Hepatocyte (in vitro differentiated cells): Measurements from ENCODE around the gene ENTHD1.

Source experiments
- EZH2phosphoT487 ChIP-seq: fragments of 200-600 bp; sonication (generic); IDR thresholded peaks from one replicate; pipeline ENCODE4 v1.6.1; 2018; ENCODE audit warnings: antibody characterized with exemption, mild to moderate bottlenecking, low read depth, moderate library complexity; ENCODE audit not compliant: unreplicated experiment, severe bottlenecking
- TF ChIP-seq, protein P1 (sequence below): fragments of 200-600 bp; sonication (generic); IDR thresholded peaks from 2 replicates; pipeline ENCODE4 v1.5.1; 2016; ENCODE audit warnings: antibody characterized with exemption, mild to moderate bottlenecking; ENCODE audit not compliant: poor library complexity

DNA sequence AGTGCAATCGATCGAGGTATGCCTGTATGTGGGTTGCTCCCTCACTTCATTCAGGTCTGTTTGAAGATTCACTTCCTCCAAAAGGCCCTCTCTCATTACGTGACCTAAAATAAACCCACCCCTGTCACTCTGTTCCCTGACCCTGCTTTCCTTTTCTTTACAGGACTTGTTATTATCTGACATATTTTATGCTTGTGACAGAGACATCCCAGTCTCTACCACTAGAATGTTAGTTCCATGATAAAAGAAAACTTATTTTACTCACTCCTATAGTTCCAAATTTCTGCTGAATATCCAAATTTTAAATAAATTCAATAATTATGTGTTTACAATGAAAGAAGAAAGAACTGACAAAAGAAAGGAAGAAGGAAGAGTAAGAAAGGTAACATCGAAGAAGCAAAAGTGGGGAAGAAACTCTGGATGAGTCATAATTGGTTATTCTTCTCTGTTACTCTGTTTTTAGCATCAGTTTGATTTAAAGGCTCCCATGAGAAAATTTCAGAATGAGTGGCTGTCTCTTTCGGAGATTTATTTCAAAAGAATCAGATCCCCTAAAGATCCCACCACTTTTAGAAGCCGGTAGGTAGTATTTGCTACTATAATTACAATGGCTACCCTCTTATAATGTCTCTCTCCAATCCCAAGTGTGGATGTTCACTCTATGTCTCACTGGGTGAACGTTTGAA lies 33.5 kb downstream of the ENTHD1 start:
- TF ChIP-seq, protein P1, sequence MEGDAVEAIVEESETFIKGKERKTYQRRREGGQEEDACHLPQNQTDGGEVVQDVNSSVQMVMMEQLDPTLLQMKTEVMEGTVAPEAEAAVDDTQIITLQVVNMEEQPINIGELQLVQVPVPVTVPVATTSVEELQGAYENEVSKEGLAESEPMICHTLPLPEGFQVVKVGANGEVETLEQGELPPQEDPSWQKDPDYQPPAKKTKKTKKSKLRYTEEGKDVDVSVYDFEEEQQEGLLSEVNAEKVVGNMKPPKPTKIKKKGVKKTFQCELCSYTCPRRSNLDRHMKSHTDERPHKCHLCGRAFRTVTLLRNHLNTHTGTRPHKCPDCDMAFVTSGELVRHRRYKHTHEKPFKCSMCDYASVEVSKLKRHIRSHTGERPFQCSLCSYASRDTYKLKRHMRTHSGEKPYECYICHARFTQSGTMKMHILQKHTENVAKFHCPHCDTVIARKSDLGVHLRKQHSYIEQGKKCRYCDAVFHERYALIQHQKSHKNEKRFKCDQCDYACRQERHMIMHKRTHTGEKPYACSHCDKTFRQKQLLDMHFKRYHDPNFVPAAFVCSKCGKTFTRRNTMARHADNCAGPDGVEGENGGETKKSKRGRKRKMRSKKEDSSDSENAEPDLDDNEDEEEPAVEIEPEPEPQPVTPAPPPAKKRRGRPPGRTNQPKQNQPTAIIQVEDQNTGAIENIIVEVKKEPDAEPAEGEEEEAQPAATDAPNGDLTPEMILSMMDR, result no peak
- TF ChIP-seq EZH2phosphoT487, result no peak
